Measurements from ENCODE around the gene RPS6KA1. TPM values are rescaled to one million over a fixed set of nuclear protein-coding genes. Genes with fewer than 3 reads are reported as not detected.

The RPS6KA1 gene
- total and polyA plus RNA-seq, 2 of the 8 experiments (the other 6 are each of a cell fraction or from before 2014, with no cell fraction given) = 44.3 to 55.0 TPM

DNA sequence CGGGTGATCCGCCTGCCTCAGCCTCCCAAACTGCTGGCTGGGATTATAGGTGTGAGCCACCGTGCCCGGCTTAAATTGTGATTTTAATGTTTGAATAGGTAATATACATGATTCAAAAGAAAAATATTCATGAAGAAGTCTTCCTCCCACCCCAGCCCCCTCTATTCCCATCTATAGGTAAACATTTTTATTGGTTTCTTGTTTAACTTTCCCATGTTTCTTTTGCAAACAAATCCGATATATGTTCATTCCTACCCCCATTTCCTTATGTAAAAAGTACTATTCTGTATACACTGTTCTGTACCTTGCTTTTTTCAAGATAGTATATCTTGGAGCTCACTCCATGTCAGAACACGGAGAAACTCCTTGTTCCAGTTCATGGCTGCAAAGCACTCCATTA is 23.2 kb downstream of the RPS6KA1 start (continued):
- no peak for TF ChIP-seq SP4 (IDR thresholded peaks at IDR 0.05; ENCODE audit: low read length)
- no peak for TF ChIP-seq TAF7 (optimal IDR thresholded peaks at IDR 0.05; ENCODE audit: borderline replicate concordance, low read depth, low read length)
- no peak for TF ChIP-seq ZNF274 (IDR thresholded peaks at IDR 0.05; ENCODE audit: borderline replicate concordance, extremely low read depth, low read length)

All from H1 (cell line).